Lower leg skin (tissue), 4 donors: Measurements from ENCODE around the gene FTO. TPM values are rescaled to one million over a fixed set of nuclear protein-coding genes. Genes with fewer than 3 reads are reported as not detected.

ENCODE experiments used
- DNase-seq, 2 donors: peaks; one replicate each; pipeline ENCODE4 v3.0.0-alpha.2; 2019; ENCODE audit warnings: low spot score in 2 of 2
- H3K4me3 ChIP-seq: fragments of 200-600 bp; sonication (generic); 2 replicates; pipeline ENCODE4 v1.5.1; 2017; ENCODE audit warnings: mild to moderate bottlenecking, low read depth; ENCODE audit not compliant: poor library complexity, severe bottlenecking
- POLR2A ChIP-seq, 2 donors: fragments of 450-650 bp; IDR thresholded peaks; one replicate each; pipeline ENCODE4 v1.6.1; 2016 to 2017; ENCODE audit warnings: antibody characterized with exemption in 2 of 2, mild to moderate bottlenecking in 1 of 2, moderate library complexity in 1 of 2
- WGBS, 2 donors: methylation state at CpG; one replicate each; pipeline ENCODE4 v1.1.5; 2018; 5-methylcytosine and 5-hydroxymethylcytosine counted together
- intact Hi-C: fragments of 100-400 bp; cut with DNase I; formaldehyde crosslinking; loops from one replicate; pipeline ENCODE4 v1.15.0; 2023; ENCODE audit warnings: low total_unique reads
- total RNA-seq, 4 donors: library from RNA; depleted of rRNA; stranded (reverse); fragments of >200 nt; gene quantifications; one replicate each; pipeline ENCODE4 v1.1.0, GENCODE V29; 2016
- TF ChIP-seq, protein P1 (sequence below), 3 donors: fragments of 450-650 bp; IDR thresholded peaks; one replicate each; pipeline ENCODE4 v1.5.1; 2016; ENCODE audit warnings: antibody characterized with exemption in 3 of 3, mild to moderate bottlenecking in 3 of 3, moderate library complexity in 2 of 3

The FTO gene
- total RNA-seq, 4 donors from 2014 or later: 61.2 to 88.2 (median 64.1) TPM

DNA sequence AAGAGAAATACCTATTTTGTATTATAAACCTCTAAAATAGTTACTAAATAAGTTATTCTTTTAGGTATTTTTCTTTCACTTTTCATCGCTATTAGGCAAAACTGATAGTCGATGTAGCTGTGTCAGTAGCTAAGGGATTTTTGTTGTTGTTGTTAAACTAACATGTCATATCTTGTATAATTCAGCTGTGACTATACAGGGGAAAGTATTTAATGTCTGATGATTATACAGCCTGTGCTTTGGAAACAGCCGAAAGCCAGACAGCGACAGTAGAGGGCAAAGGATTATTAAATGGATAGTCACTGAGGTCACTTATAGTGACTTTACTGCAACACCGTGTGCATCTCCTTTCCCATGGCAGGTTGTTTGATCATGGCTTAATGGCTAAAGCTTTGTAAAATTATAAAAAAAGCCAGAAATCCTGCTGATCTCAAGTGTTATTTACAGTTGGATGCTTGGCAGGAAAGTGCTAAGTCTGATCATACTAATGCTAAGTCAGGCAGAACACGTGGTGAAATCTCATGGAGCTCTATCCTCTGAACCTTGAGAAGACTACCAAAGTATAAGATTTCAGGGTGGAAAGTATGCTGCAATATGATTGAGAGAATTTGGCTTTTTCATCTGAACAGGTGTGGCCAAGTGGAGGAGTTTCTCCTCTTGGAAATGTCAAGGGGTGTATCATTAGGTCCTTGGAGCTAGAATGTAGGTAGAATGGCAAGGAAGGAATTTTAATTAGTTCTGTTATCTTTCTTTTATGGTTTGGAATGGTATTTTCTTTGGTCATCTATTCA lies 88.4 kb downstream of the FTO start:
- TF ChIP-seq, protein P1, sequence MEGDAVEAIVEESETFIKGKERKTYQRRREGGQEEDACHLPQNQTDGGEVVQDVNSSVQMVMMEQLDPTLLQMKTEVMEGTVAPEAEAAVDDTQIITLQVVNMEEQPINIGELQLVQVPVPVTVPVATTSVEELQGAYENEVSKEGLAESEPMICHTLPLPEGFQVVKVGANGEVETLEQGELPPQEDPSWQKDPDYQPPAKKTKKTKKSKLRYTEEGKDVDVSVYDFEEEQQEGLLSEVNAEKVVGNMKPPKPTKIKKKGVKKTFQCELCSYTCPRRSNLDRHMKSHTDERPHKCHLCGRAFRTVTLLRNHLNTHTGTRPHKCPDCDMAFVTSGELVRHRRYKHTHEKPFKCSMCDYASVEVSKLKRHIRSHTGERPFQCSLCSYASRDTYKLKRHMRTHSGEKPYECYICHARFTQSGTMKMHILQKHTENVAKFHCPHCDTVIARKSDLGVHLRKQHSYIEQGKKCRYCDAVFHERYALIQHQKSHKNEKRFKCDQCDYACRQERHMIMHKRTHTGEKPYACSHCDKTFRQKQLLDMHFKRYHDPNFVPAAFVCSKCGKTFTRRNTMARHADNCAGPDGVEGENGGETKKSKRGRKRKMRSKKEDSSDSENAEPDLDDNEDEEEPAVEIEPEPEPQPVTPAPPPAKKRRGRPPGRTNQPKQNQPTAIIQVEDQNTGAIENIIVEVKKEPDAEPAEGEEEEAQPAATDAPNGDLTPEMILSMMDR (IDR thresholded peaks at IDR 0.05): no peak
- no peak for TF ChIP-seq POLR2A (IDR thresholded peaks at IDR 0.05)
- no peak overlapping the region for H3K4me3 ChIP-seq
- WGBS, 2 donors: 62 to 63% methylated on average over 6 of the region's 6 CpGs

DNA sequence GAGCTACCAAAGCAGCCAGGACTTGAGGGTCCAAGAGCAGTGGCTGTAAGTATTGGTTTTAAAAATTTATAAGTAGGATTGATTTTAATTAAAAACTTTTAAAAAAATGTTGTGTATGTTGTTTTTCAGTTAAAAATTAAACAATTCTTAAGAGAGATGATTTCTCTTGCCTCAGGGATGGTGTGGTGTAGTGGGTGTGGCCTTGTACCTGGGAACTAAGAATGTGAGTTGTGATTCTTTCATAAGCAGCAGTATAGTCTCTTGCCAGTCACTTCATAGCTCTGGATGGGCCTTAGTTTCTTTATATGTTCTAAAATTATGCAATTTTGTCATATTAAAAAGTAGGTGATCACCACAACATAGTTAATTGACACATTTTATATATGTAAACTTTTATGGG lies 99.5 kb downstream of the FTO start:
- TF ChIP-seq, protein P1 (IDR thresholded peaks at IDR 0.05): no peak
- TF ChIP-seq POLR2A (IDR thresholded peaks at IDR 0.05): no peak
- DNase-seq: no peak
- intact Hi-C loops: no loop called here
- H3K4me3 ChIP-seq: no peak overlapping the region

More for the DNA sequence above, 88.4 kb downstream of the FTO start:
- intact Hi-C loops: no loop called here
- no peak for DNase-seq

DNA sequence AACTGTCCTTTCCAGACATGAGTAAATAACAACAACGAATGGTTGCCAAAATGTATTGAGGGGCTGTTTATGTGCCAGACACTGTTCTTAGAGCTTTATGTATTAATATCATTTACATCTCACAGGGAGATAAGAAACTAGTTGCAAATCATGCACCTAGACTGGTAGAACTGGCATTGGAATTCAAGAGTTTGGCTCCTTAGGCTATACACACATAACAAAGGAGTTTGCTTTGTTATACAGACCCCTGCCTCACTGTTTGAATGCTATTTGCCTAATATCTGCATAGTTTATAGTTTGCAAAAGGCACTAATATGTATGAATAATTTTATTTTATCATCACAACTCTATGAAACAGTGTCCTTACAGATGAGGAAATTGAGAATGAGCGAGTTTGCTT lies 100.0 kb downstream of the FTO start:
- intact Hi-C loops: no loop called here
- no peak for DNase-seq
- 66 to 73% methylated on average over 2 of the region's 2 CpGs for WGBS, 2 donors
- H3K4me3 ChIP-seq: no peak overlapping the region
- TF ChIP-seq, protein P1 (IDR thresholded peaks at IDR 0.05): no peak
- TF ChIP-seq POLR2A (IDR thresholded peaks at IDR 0.05): no peak

DNA sequence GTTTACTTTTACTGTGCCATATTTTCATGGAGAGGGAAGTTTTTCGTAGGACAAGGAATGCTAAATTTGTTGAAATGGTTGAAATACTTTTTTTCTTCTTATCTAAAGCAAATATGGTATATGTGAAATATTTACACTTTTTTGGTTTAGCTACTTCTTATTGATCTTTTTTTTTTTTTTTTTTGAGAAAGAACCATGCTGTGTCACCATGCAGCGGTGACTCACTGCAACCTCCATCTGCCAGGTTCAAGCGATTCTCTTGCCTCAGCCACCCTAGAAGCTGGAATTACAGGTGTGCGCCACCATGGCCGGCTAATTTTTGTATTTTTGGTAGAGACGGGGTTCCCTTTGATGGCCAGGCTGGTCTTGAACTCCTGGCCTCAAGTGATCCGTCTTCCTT lies 100.5 kb downstream of the FTO start:
- intact Hi-C loops: no loop called here
- TF ChIP-seq POLR2A (IDR thresholded peaks at IDR 0.05): no peak
- TF ChIP-seq, protein P1 (IDR thresholded peaks at IDR 0.05): no peak
- no peak for DNase-seq
- no peak overlapping the region for H3K4me3 ChIP-seq
- WGBS, 2 donors: 89 to 91% methylated on average over 7 of the region's 7 CpGs

DNA sequence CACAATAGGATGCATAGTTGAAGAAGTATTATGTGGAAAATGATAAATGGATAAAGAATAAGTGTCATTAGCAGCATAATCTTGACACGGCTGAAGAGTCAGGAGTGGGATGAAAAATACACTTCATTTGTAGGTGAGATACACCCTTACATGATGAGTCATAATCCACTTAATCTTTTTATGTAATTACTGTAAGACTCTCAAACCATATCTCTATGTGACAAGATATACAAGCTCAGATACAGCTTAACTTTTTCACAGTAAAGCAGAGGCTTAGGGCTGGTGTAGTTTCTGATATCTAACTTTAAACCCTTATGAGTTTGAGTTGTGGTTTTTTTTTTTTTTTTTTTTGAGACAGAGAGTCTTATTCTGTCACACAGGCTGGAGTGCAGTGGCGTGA lies 101.2 kb downstream of the FTO start:
- intact Hi-C loops: no loop called here
- WGBS, 2 donors: 74 to 81% methylated on average over 2 of the region's 2 CpGs
- no peak overlapping the region for H3K4me3 ChIP-seq
- no peak for DNase-seq
- no peak for TF ChIP-seq POLR2A (IDR thresholded peaks at IDR 0.05)
- TF ChIP-seq, protein P1 (IDR thresholded peaks at IDR 0.05): no peak

DNA sequence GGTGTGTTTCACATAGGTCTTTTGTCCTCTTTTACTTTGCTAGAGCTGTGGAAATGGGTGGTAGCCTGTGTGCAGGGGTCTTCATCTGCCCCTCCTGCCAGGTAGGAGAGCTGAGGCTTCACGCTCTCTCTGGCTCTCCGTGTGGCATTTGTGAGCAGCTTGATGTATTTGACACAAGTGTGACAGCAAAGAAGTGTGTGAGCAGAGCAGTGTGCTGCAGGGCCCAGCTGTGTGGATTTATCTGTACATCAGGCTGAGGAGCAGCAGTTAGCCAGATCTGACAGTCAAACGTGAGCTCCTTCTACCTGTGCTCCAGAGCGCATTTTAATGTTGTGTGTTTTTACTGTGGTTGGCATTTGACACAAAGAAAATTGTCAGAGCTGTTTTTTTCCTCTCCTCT lies 101.8 kb downstream of the FTO start:
- no peak overlapping the region for H3K4me3 ChIP-seq
- TF ChIP-seq POLR2A (IDR thresholded peaks at IDR 0.05): no peak
- TF ChIP-seq, protein P1 (IDR thresholded peaks at IDR 0.05): no peak
- WGBS, 2 donors: 70 to 79% methylated on average over 4 of the region's 4 CpGs
- no peak for DNase-seq
- intact Hi-C loops: no loop called here
